HG02938 (cell line): Measurements from ENCODE around the gene RALGPS1.

Experiments used
- ATAC-seq: cut with Tn5 transposase; IDR thresholded peaks from one replicate; pipeline ENCODE4 v1.9.1; 2021; ENCODE audit warnings: mild to moderate bottlenecking, moderate library complexity; ENCODE audit not compliant: unreplicated experiment

The RALGPS1 gene

DNA sequence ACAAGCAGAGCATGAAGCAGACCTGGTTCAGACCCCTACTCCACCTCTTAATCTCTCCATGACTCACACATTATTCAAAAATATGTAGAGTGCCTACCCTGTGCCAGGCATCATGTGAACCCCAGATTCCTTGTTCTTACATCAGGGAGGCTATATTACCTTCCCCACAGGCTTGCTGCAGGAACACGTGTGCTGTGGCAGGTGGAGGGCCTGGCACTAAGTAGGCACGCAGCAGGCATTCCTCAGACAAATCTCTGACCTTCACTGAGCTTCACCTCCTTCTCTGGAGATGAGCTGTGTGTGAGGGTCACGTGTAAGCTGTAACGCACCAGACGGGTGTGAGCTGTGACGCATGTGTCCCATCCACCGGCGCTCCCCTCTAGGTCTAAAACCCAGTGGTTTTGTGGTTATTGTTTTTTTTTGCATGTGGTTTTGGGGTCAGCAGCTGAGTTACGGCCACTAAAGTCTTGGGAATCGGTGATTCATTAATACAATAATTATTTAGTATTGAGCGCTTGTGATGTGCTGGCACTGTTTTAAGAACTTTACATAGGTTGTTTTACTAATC, 177.5 kb downstream of the RALGPS1 start:
- ATAC-seq, result no peak

DNA sequence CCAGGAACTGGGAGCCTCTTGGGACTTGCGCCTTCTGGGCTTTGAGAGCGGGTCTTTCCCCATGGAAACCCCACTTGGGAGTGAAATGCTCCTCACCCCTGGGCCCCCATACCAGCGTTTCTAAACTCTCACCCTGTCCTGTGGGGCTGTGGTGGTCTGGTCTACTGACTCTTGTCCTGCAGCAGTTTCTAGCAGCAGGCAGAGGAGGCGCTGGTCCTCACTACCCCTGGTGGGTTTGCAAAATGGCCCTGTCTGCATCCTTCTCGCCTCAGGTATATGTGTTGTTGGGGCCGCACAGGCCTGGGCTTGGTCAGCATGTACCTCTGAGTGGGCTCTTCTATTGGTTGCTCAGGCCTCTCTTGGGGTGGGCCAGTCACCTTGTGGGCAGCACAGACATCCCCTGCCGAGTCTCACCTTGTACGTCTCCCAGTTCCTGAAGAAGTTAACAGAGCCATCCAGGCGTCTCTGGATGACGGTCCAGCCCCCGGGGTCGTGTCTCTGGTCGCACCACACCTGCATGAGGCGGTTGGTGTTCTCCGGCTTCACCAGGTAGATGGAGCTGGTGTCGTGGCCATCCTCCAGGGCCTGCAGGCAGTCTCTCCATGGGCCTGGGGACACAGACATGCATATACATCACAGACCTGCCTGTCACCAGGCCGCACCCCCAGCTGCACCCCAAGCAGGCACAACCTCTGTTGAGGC, 178.9 kb downstream of the RALGPS1 start:
- ATAC-seq, result no peak

DNA sequence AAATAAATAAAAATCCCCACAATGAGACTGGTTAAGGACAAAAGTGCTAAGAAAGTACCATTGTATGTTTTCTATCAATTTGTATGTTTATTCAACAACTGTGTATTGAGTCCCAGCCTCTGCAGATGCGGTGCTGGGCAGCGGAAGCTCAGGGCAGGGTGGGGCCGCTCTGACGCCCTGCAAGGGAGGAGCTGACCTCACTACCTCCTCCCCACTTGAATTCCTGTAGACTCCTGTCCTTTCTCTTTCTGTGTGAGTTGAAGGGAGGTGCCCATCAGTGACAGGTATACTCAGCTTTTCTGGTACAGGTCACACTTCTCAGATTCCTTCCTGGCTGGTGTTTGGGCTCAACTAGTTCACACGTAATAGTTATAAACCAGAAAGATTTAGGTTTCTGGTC, 180.8 kb downstream of the RALGPS1 start:
- no peak for ATAC-seq

DNA sequence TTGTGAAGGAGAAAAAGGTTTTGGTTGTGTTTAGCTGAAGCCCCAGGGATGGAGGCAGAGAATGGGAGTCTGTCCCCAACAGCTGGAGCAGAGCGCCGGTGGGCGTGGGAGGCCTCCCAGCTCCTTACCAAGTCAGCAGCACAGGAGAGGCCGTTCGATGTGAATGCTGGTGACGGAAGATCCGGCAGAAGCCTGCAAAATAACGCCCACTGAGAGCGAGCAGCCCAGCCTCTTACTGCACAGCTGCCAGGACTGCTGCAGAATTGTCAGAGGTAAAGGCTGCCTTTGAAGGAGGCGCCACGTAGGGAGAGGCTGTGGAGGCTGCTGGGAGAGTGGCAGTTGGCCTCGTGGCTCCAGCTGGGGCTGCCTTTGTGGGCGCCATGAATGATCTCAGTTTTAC, 181.6 kb downstream of the RALGPS1 start:
- ATAC-seq, result no peak

DNA sequence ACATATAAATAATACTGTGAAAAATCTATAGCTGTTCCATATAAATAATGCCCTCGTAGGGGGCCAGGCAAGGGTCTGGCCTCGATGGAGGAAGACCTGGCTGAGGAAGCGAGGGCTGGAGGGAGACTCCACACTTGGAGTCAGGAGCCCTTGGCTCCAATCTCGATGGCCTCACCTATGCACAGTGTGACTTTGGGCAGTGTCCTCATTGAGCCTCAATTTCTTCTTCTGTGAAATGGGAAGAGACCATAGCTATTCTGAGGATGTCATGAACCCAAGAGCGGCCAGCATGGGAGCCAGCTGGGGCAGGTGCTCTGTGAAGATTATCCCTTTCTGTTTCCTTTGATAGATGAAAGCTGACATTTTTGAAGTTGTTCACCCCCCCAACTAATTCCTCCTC, 183.1 kb downstream of the RALGPS1 start:
- ATAC-seq, result no peak

DNA sequence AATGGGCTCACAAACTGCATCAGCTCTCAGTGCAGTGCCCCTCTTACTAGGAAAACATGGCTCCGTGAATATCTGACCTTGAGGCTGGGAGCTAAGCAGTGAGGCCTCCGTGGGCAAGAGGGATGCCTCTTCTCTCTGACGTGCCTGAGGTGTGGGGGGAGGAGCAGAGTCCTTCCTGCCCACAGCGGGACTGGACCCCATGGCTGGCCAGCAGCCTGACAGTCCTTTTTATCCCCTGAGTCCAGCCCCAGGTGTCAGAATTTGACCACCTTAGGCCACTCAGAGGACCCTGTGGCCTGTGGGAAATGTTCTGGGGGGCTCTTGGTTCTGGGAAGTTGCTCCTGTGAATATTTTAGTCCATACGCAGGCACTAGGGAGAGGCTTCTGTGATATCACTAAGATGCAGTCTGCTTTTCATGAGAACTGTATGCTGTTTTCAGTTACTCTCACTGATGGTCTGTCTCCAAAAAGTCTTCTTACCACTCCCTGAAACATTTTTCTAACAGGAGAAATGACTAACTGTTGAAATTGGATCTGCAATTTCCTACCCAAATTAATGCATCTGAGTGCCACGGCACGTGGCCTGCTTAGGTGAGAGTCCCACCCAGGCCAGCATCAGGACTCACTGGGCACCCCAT, 184.5 kb downstream of the RALGPS1 start:
- no peak for ATAC-seq

DNA sequence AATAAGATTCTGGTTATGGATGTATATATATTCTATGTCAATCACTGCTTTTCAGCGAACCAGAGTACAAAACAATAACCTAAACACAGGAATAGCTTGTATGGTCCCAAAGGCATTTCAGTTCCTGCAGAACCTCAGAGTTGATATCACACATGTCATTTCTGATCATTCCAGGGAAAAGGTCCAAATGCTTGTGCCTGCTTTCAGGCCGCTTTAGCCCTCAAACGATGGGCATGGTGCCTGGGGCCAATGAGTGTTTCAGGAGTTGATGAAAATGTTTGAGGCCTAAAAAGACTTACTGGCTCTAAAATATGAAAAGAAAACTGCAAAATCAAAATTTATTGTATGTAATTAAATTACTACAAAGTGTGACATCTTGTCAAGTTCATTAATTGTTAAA, 185.1 kb downstream of the RALGPS1 start:
- ATAC-seq, result no peak

DNA sequence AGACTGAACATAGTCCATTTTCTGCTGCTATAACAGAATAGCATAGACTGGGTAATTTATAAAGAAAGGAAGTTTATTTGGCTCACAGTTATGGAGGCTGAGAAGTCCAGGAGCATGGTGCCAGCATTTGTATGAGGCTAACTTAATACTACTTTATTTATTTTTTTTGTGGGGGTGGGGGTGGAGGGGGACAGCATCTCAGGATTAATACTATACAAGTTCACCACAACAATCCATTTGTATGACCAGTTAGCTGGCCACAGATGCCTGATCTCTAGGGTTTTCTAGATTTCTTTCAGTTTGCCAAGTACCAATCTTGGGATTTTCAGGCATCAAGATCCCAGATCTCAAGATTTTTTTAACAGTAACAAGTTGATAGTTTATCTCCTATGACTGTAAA, 187.6 kb downstream of the RALGPS1 start:
- ATAC-seq, result no peak

DNA sequence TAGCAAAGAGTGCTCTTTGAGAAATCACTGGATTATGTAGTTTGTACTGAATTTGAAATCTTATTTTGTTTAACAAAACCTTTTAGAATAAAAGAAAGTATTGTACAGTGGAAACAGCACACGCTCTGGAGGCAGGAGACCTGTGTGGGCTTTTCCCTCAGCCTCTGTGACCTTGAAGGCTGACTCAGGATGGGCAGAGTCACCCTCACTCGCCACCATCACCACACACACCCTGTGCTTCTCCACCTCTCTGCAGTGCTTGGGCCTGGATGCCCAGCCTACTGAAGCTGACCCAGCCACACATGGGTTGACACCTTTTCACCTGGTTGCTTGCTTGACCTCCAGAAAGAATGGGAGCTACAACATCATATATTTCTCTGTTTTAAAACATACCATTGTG, 188.2 kb downstream of the RALGPS1 start:
- ATAC-seq, result no peak

DNA sequence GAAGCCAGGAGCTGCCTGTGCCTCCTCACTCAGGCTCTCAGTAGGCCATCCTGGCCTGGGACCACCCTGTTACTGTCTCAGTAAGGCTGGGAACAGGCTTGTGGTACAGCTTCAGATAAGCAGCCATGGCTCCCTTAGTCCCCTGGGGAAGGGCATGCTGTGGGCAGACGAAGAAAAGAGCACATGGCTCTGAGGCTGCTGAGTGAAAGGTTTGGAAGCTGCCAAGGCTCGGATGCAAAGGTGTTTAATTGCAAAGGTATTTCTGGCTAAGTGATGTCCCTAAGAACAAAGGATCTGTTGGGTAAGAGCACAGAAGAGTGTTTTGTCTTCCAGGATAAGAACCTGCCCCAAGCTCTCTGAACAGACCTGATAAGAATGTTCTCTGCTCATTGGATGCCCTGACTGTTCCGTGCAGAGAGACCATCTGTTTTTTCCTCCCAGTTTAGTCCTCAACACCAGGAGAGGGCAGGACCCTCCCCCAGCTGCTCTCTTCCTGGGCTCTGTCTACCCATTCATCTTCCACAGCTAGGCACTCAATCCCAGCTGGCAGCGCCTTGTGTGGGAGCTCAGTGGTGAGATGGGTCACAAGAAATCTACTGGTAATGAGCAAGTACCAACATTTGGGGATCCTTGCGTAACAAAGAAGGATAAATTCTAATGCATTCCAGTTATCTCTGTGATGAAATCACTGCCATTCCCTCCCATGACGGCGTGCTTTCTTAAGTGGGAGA, 190.2 kb downstream of the RALGPS1 start:
- no peak for ATAC-seq

DNA sequence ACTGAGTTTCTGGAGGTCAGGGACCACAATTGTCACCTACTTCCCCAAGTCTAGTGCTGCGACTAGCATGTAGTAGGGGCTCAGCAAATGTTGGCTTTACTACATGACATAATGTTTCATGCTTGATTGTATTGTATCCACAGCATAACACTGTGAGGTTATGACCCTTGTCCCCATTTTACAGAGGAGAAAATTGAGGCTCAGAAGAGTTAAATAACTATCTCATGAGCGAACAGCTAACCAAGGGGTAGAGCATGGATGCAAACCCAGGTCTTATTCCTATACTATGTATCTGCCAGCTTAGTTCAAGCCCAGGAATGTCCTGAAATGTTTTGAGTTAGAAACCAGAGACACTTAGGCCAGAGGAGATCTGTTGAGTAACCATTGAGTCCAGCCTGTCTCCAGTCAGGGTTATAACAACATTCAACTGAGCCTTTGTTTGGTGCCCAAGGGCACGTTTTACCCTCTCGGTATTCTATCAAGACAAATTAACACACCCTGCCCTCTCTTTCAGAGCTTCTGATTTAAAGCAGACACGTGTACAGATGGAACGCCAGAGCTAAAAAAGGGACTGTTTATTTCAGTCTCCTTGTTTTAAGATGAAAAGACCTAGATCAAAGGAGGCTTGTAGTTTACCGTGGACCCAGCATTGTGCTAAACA, 191.4 kb downstream of the RALGPS1 start:
- no peak for ATAC-seq

DNA sequence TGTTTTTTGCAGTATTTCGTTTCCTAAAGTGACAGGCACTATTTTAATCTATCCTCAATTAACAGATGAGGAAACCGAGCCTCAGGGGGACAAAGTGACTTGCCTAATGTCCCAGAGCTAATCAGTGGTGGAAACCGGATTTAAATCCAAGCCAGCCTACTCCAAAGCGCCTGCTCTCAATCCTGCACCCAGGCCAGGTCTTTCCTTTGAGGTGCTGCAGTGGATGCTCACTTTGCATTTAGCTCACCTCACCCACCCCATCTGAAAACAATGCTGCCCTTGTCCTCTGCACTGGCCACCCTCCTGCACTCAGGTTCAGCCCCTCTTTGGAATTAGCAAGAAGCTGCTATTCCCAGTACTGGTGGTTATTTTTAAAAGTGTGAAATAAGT, 191.9 kb downstream of the RALGPS1 start:
- no peak for ATAC-seq

DNA sequence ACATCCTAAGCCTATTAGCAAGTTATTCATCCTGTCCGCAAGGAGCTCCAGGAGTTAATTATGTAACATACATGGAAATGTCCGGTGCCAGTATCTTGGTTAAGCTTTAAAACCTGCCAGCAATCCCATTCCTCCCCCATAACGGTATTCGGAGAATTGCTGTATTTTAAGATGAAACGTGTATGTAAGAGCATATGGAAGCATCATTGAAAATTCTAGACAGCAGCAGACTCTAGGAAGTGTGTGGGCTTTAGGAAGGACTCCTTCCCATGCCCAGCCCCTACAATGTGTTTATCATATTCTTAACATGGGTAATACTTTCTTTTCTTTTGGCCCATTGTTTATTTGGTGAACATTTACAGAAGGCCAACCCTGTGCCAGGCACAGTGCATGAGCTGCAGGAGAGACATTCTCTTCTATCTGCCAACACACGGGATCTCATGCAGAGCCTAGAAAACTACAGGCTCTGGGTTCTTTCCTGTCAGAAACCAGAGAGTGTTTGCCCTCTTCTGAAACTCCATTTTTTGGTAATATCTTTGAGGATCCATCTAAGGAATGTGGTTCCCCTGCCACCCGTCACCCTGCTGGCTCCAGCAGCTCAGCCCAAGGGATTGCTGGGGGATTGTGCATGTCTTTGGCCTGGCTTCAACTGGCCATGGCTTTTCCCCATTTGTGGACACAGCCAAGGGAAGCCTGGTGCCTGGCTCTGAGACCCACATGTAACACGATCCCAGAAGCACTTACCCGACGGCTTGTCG, 192.8 kb downstream of the RALGPS1 start:
- no peak for ATAC-seq

DNA sequence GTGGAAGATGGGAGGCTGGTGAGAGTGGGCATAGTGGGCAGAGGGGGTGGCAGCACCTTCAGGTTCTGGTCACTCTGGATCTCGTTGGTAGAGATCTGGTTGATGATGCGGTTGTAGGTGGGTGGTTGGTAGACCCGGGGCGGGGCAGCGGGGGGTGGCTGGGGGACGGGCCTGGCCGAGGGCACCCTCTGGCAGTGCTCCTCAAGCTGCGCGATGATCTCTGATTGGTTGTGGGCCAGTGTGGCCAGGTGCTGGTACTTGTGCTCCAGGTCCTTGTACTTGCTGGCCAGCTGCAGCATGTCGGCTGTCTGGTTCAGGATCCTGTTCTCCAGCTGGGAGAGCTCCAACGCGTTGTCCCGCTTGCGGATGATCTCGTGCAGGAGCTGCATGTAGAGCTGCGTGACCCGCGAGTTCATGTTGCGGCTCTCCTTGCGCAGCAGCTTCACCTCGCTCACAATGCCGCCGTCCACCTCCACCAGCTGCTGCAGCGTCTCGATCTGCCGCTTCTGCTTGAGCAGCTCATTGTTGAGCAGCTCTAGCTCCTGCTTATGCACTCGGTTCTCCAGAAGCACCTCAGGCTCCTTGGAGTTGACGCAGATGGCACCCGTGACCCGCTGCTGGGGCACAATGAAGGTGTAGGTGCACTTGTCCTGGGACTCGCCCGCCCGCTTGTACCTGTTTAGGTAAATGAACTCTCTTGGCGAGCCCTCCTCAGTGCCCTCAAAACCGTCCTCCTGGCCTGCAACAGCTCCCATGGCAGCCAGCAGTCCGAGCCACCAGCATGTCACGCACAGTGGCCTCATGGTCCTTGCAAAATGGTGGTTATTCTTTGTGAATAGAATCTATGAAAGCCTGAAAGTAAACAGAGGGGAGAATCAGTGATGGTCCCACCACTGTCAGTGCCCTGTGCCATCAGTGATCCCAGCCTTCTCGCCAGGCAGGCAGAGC, 193.6 kb downstream of the RALGPS1 start:
- no peak for ATAC-seq

DNA sequence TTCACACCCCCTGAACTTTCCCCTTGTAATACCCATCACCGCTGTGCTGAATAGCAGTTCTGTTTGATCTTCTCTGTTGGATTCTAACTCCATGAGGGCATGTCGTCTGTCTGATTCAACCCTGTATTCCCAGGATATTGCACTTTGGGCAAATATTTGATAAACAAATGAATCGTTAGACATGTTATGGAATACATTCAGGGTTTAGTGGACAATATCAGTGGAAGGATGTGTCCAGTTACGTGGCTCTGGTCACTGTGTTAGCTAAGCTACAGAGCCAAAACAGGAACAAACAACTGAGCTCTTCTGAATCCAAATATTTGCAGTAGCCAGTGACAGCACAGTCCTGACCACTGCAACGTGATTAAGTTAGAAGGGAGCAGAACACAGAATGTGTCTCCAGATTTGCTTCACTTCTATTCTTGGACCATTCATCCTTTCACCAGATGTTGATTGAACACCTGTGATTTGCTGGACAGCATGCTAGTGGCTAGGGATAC, 194.7 kb downstream of the RALGPS1 start:
- no peak for ATAC-seq

DNA sequence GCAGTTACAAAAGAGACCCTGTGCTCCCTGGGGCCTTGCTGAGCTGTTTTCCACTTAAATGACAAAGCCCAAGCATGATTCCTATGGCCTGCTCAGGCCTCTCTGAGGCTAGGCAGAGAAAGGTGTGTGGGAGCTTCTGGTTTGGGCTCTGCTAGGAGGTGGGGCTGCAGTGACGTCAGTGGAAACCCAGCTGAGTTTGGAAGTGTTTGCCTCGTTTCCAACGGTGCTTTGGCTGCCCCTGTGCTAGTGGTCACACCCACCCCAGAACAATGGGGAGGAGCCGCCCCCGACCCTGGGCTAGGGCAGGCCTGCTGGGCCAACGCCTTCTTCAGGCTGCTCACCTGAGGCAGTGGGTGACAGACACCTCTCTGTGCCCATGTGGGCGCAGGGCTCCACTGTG, 197.5 kb downstream of the RALGPS1 start:
- ATAC-seq, result no peak

DNA sequence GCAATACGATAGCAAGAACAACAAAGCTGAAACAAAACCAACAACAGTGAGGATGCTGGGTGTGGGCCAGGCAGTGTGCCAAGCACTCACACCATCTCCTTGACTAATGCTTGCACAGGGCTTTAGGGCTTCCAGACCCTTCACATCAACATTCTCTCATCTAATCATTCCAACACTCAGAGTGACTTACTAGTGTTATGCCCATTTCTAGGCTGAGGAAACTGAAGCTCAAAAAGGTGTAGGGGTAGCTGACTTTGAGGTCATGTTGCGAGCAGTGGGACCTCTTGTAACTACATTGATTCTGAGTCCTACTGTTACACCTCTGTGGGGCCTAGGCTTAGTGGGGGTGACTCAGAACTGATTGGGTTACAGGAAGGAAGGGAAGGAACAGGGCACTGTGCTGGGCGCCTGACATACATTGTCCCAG, 198.2 kb downstream of the RALGPS1 start:
- ATAC-seq, result no peak

DNA sequence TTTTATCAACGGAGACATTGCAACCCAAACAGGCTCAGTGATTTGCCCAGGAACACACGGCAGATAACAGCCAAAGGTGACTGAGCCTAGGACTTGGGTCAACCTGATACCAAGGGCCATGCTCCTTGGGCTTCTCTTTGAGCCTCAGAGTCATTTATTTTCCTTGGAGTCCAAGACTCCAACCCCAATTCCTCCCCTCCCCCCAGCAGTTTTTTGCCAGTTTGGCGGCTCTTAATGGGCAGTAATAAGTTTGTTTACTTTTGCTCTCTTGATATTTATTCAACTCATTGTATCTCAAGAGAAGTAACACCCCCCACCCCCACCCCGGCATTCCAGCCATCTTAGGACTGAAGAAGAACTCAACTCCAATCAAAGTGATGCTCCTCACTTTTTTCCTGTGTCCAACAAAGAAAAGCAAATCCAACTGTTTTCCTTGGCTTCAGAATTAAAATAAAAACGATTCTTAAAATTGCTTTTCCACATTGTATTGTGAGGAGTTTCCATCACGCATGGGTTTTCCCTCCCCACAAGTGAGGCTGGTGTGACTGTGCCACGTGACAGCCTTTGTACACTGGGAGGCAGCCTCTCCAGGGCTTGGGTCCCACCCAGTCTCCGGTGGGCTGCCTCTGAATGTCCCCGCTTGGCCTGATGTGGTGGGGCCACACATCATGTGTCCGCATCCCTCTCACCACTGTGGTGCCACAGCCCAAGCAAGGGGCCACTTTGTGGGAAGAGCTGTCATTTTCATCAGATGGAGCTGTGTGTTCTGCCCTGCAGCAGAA, 198.8 kb downstream of the RALGPS1 start:
- ATAC-seq, result no peak

DNA sequence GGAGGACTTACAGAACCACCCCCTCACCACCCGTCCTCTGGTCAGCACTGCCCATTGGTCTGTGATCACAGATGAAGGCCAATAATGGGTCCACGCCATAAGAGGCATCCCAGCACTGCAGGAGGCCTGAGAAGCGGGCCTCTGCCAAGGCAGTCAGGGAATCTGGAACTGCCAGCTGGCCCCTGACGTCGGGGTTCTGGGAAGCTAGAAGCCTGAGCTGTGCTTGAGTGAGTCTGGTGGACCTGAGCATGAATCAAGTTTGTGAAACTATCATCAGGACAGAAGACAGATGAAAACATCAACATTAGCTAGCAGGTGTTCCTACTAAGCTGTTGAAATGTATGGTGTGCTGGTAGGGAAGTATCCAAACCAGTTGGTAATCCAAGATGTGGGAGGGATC, 200.0 kb downstream of the RALGPS1 start:
- ATAC-seq, result no peak
